ENCODE data around the gene MRM3.

Gene MRM3

DNA sequence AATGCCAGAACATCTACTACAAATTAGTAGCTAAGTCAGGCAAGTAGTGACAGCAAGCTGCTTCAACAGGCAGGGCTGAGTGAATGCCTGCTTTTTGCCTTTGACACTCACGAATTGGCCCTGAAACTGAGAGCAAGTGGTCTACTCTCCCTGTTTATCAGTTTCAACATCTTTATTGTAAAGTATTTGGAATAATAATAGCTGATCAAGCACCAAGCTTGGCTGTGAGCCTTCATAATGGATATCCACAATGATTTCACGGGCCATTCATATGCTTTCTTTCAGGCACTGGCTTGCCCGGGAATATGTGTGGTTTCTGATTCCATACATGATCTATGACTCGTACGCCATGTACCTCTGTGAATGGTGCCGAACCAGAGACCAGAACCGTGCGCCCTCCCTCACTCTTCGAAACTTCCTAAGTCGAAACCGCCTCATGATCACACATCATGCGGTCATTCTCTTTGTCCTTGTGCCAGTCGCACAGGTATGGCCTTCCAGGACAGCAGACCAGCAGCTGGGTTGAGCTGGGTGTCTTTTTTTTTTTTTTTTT lies 44.5 kb upstream of the MRM3 start:
- Histone ChIP-seq H3K4me3 (ENCODE audit: low read depth, low read length) (no peak overlapping the region), H3K4me1 (ENCODE audit: control insufficient read depth, insufficient read depth, low read length) (no peaks in the 10 kb centered on the region; the same call in 1 of the 2 replicates), H3K9me3 (ENCODE audit: control insufficient read depth, insufficient read depth, low read depth, low read length) (no peaks in the 10 kb centered on the region), H3K36me3 (ENCODE audit: control insufficient read depth in 2 of 2, insufficient read depth in 1 of 2, low read length in 2 of 2) (peaks cover 51 to 79% of the 10 kb centered on the region in 2 experiments), H3K27ac (ENCODE audit: extremely low read depth, low read depth, low read length) (0 out of 2 replicates have a peak overlapping the region, but pooled peaks have one; percentile 27)
- no peak for TF ChIP-seq ZNF341 (tag by site-specific recombination; IDR thresholded peaks at IDR 0.05; ENCODE audit: low read depth)
- 0 out of 2 replicates have a peak, but pooled peaks have one; percentile 16 for TF ChIP-seq PRDM1 (tag by site-specific recombination; IDR thresholded peaks at IDR 0.05)
- TF ChIP-seq, protein P1, sequence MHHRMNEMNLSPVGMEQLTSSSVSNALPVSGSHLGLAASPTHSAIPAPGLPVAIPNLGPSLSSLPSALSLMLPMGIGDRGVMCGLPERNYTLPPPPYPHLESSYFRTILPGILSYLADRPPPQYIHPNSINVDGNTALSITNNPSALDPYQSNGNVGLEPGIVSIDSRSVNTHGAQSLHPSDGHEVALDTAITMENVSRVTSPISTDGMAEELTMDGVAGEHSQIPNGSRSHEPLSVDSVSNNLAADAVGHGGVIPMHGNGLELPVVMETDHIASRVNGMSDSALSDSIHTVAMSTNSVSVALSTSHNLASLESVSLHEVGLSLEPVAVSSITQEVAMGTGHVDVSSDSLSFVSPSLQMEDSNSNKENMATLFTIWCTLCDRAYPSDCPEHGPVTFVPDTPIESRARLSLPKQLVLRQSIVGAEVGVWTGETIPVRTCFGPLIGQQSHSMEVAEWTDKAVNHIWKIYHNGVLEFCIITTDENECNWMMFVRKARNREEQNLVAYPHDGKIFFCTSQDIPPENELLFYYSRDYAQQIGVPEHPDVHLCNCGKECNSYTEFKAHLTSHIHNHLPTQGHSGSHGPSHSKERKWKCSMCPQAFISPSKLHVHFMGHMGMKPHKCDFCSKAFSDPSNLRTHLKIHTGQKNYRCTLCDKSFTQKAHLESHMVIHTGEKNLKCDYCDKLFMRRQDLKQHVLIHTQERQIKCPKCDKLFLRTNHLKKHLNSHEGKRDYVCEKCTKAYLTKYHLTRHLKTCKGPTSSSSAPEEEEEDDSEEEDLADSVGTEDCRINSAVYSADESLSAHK (tag by site-specific recombination; IDR thresholded peaks at IDR 0.05): no peak
- TF ChIP-seq ZNF266 (tag by site-specific recombination; IDR thresholded peaks at IDR 0.05; ENCODE audit: low read depth): no peak
- no peak for TF ChIP-seq ZNF133 (tag by site-specific recombination; IDR thresholded peaks at IDR 0.05)
- no peak for TF ChIP-seq ZNF561 (tag by site-specific recombination; IDR thresholded peaks at IDR 0.05; ENCODE audit: borderline replicate concordance)
- TF ChIP-seq, protein P2, sequence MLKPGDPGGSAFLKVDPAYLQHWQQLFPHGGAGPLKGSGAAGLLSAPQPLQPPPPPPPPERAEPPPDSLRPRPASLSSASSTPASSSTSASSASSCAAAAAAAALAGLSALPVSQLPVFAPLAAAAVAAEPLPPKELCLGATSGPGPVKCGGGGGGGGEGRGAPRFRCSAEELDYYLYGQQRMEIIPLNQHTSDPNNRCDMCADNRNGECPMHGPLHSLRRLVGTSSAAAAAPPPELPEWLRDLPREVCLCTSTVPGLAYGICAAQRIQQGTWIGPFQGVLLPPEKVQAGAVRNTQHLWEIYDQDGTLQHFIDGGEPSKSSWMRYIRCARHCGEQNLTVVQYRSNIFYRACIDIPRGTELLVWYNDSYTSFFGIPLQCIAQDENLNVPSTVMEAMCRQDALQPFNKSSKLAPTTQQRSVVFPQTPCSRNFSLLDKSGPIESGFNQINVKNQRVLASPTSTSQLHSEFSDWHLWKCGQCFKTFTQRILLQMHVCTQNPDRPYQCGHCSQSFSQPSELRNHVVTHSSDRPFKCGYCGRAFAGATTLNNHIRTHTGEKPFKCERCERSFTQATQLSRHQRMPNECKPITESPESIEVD (tag by site-specific recombination; IDR thresholded peaks at IDR 0.05): no peak
- peak; percentile 67 for TF ChIP-seq ZNF600 (tag by site-specific recombination; IDR thresholded peaks at IDR 0.05)
- no peak for TF ChIP-seq ZNF24 (tag by site-specific recombination; IDR thresholded peaks at IDR 0.05)
- TF ChIP-seq ZNF311 (tag by site-specific recombination; IDR thresholded peaks at IDR 0.05; ENCODE audit: borderline replicate concordance): no peak
- TF ChIP-seq ZNF174 (tag by site-specific recombination; IDR thresholded peaks at IDR 0.05): no peak
- TF ChIP-seq ZNF10 (tag by site-specific recombination; IDR thresholded peaks at IDR 0.05): no peak
- TF ChIP-seq ZNF146 (tag by site-specific recombination; IDR thresholded peaks at IDR 0.05): no peak
- ChIA-PET POLR2A (interaction anchor here (0.7 to 1.1 kb wide), 2 partner anchors 13 to 24 kb away, joined by 3 read pairs; no protein-coding TSS in a partner anchor), CTCF (interaction anchor here (0.6 to 2.3 kb wide), 2 partner anchors 15 to 243 kb away, joined by 5 to 8 read pairs; no protein-coding TSS in a partner anchor)

DNA sequence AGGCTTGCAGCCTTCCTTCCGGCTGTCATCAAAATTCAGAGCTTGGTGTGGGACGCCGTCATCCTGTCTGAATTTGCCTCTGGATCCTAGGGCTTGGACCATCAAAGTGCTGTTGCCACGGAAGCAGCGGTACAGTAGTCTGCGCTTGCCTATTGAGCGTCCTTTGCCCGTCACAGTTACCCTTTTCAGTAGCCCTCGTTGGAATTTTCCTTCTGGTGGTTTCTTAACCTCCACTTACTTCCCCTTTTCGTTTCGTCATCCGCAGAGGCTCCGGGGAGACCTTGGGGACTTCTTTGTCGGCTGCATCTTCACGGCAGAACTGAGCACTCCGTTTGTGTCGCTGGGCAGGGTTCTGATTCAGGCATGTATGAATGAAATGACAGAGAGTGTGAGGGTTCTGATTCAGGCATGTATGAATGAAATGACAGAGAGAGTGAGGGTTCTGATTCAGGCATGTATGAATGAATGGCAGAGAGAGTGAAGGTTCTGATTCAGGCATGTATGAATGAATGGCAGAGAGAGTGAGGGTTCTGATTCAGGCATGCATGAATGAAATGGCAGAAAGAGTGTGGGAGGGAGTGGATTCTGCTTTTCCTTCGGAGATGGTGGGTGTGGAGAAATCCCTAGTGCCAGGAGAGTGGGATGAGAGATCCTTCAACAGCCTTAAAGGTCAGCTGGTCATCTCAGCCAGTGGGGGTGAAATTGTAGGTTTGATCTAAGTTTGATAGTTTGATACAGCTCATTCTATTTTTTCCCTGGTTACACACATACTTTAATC lies 41.7 kb upstream of the MRM3 start:
- H3K9me3 ChIP-seq (ENCODE audit: control insufficient read depth, insufficient read depth, low read depth, low read length): no peaks in the 10 kb centered on the region
- ChIA-PET POLR2A (interaction anchor here (0.6 to 1.2 kb wide), 4 partner anchors 10 to 240 kb away, joined by 3 read pairs; no protein-coding TSS in a partner anchor), CTCF (no interaction called here)
- H3K4me3 ChIP-seq (ENCODE audit: low read depth, low read length): no peak overlapping the region
- no peaks in the 10 kb centered on the region; the same call in 1 of the 2 replicates for H3K4me1 ChIP-seq (ENCODE audit: control insufficient read depth, insufficient read depth, low read length)
- H3K36me3 ChIP-seq (ENCODE audit: control insufficient read depth in 2 of 2, insufficient read depth in 1 of 2, low read length in 2 of 2): peaks cover 47 to 88% of the 10 kb centered on the region in 2 experiments
- H3K27ac ChIP-seq (ENCODE audit: extremely low read depth, low read depth, low read length): no peak overlapping the region
- no peak for TF ChIP-seq ZNF239 (tag by site-specific recombination; IDR thresholded peaks at IDR 0.05)
- TF ChIP-seq, protein P3, sequence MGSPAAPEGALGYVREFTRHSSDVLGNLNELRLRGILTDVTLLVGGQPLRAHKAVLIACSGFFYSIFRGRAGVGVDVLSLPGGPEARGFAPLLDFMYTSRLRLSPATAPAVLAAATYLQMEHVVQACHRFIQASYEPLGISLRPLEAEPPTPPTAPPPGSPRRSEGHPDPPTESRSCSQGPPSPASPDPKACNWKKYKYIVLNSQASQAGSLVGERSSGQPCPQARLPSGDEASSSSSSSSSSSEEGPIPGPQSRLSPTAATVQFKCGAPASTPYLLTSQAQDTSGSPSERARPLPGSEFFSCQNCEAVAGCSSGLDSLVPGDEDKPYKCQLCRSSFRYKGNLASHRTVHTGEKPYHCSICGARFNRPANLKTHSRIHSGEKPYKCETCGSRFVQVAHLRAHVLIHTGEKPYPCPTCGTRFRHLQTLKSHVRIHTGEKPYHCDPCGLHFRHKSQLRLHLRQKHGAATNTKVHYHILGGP (tag by site-specific recombination; IDR thresholded peaks at IDR 0.05): no peak
- TF ChIP-seq ZNF404 (tag by site-specific recombination; IDR thresholded peaks at IDR 0.05): no peak
- no peak for TF ChIP-seq YY2 (tag by site-specific recombination; IDR thresholded peaks at IDR 0.05)
- no peak for TF ChIP-seq ZNF223 (tag by site-specific recombination; IDR thresholded peaks at IDR 0.05)
- TF ChIP-seq KLF1 (tag by site-specific recombination; IDR thresholded peaks at IDR 0.05): no peak
- TF ChIP-seq ZFHX2 (tag by site-specific recombination; conservative IDR thresholded peaks at IDR 0.05): peak; percentile 82
- no peak for TF ChIP-seq ZBTB21 (tag by site-specific recombination; IDR thresholded peaks at IDR 0.05)
- TF ChIP-seq EGR2 (tag by site-specific recombination; IDR thresholded peaks at IDR 0.05; ENCODE audit: low read depth): peak; percentile 87
- TF ChIP-seq ZNF292 (tag by site-specific recombination; IDR thresholded peaks at IDR 0.05; ENCODE audit: borderline replicate concordance, low read depth): no peak
- no peak for TF ChIP-seq ZNF423 (tag by site-specific recombination; IDR thresholded peaks at IDR 0.05)
- TF ChIP-seq ZNF596 (tag by site-specific recombination; IDR thresholded peaks at IDR 0.05): no peak
- TF ChIP-seq PRDM1 (tag by site-specific recombination; IDR thresholded peaks at IDR 0.05): peak; percentile 72
- TF ChIP-seq, protein P4, sequence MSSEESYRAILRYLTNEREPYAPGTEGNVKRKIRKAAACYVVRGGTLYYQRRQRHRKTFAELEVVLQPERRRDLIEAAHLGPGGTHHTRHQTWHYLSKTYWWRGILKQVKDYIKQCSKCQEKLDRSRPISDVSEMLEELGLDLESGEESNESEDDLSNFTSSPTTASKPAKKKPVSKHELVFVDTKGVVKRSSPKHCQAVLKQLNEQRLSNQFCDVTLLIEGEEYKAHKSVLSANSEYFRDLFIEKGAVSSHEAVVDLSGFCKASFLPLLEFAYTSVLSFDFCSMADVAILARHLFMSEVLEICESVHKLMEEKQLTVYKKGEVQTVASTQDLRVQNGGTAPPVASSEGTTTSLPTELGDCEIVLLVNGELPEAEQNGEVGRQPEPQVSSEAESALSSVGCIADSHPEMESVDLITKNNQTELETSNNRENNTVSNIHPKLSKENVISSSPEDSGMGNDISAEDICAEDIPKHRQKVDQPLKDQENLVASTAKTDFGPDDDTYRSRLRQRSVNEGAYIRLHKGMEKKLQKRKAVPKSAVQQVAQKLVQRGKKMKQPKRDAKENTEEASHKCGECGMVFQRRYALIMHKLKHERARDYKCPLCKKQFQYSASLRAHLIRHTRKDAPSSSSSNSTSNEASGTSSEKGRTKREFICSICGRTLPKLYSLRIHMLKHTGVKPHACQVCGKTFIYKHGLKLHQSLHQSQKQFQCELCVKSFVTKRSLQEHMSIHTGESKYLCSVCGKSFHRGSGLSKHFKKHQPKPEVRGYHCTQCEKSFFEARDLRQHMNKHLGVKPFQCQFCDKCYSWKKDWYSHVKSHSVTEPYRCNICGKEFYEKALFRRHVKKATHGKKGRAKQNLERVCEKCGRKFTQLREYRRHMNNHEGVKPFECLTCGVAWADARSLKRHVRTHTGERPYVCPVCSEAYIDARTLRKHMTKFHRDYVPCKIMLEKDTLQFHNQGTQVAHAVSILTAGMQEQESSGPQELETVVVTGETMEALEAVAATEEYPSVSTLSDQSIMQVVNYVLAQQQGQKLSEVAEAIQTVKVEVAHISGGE (tag by site-specific recombination; conservative IDR thresholded peaks at IDR 0.05; ENCODE audit: low read depth): no peak

All from HEK293 (cell line).